ENCODE results near the gene LRRC8D. TPM values are rescaled to one million over a fixed set of nuclear protein-coding genes. Genes with fewer than 3 reads are reported as not detected.

LRRC8D gene
- total and polyA plus RNA-seq, 9 of the 15 experiments (the other 6 are each of a cell fraction or from before 2014, with no cell fraction given): 3.4 to 53.9 (median 15.9) TPM

GRCh38 chr1:89896105-89896942 is 75.5 kb downstream of the LRRC8D start (continued):
- peak; percentile 85 for TF ChIP-seq KLF16 (IDR thresholded peaks at IDR 0.05)
- no peak for TF ChIP-seq SMC3 (conservative IDR thresholded peaks at IDR 0.05; ENCODE audit: insufficient read depth, low read depth, low read length)
- 0 out of 2 replicates have a peak, but pooled peaks have one; percentile 44 for TF ChIP-seq CBFB (CRISPR knock-in tag; IDR thresholded peaks at IDR 0.05)
- TF ChIP-seq KDM2B (CRISPR knock-in tag; IDR thresholded peaks at IDR 0.05): no peak
- TF ChIP-seq KAT2B (IDR thresholded peaks at IDR 0.05; ENCODE audit: low read depth, low read length): no peak
- no peak for TF ChIP-seq PURB (CRISPR knock-in tag; IDR thresholded peaks at IDR 0.05; ENCODE audit: low read depth)
- TF ChIP-seq ARID1B (IDR thresholded peaks at IDR 0.05): peak; percentile 98
- TF ChIP-seq, protein P1, sequence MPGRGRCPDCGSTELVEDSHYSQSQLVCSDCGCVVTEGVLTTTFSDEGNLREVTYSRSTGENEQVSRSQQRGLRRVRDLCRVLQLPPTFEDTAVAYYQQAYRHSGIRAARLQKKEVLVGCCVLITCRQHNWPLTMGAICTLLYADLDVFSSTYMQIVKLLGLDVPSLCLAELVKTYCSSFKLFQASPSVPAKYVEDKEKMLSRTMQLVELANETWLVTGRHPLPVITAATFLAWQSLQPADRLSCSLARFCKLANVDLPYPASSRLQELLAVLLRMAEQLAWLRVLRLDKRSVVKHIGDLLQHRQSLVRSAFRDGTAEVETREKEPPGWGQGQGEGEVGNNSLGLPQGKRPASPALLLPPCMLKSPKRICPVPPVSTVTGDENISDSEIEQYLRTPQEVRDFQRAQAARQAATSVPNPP (IDR thresholded peaks at IDR 0.05; ENCODE audit: borderline replicate concordance, insufficient read depth, insufficient read length): no peak
- TF ChIP-seq ZNF764 (CRISPR knock-in tag; IDR thresholded peaks at IDR 0.05; ENCODE audit: low read depth): no peak
- TF ChIP-seq, protein P2, sequence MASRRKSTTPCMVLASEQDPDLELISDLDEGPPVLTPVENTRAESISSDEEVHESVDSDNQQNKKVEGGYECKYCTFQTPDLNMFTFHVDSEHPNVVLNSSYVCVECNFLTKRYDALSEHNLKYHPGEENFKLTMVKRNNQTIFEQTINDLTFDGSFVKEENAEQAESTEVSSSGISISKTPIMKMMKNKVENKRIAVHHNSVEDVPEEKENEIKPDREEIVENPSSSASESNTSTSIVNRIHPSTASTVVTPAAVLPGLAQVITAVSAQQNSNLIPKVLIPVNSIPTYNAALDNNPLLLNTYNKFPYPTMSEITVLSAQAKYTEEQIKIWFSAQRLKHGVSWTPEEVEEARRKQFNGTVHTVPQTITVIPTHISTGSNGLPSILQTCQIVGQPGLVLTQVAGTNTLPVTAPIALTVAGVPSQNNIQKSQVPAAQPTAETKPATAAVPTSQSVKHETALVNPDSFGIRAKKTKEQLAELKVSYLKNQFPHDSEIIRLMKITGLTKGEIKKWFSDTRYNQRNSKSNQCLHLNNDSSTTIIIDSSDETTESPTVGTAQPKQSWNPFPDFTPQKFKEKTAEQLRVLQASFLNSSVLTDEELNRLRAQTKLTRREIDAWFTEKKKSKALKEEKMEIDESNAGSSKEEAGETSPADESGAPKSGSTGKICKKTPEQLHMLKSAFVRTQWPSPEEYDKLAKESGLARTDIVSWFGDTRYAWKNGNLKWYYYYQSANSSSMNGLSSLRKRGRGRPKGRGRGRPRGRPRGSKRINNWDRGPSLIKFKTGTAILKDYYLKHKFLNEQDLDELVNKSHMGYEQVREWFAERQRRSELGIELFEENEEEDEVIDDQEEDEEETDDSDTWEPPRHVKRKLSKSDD (conservative IDR thresholded peaks at IDR 0.05; ENCODE audit: low read length): no peak
- TF ChIP-seq U2AF2 (optimal IDR thresholded peaks at IDR 0.05; ENCODE audit: low read depth, low read length): no peak
- TF ChIP-seq SNIP1 (IDR thresholded peaks at IDR 0.05; ENCODE audit: low read depth): no peak
- no peak for TF ChIP-seq KLF1 (tag; IDR thresholded peaks at IDR 0.05)
- no peak for TF ChIP-seq GABPB2 (CRISPR knock-in tag; conservative IDR thresholded peaks at IDR 0.05)
- TF ChIP-seq CEBPG (CRISPR knock-in tag; IDR thresholded peaks at IDR 0.05): peak; percentile 42; the same call in 1 of the 2 replicates
- no peak for TF ChIP-seq CEBPG (tag; conservative IDR thresholded peaks at IDR 0.05 in 1 of 2, IDR thresholded peaks at IDR 0.05 in 1 of 2)
- no peak for TF ChIP-seq HOXB6 (CRISPR knock-in tag; IDR thresholded peaks at IDR 0.05; ENCODE audit: borderline replicate concordance)
- no peak for TF ChIP-seq ATF1 (CRISPR knock-in tag; IDR thresholded peaks at IDR 0.05)
- peak; percentile 94 for TF ChIP-seq ATF1 (tag; IDR thresholded peaks at IDR 0.05)
- no peak for TF ChIP-seq ESRRB (CRISPR knock-in tag; IDR thresholded peaks at IDR 0.05; ENCODE audit: borderline replicate concordance)
- TF ChIP-seq, protein P3, sequence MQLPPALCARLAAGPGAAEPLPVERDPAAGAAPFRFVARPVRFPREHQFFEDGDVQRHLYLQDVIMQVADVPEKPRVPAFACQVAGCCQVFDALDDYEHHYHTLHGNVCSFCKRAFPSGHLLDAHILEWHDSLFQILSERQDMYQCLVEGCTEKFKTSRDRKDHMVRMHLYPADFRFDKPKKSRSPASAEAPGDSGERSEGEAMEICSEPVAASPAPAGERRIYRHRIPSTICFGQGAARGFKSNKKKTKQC (CRISPR knock-in tag; IDR thresholded peaks at IDR 0.05): no peak
- no peak for TF ChIP-seq ZNF212 (CRISPR knock-in tag; IDR thresholded peaks at IDR 0.05)
- TF ChIP-seq ZNF23 (CRISPR knock-in tag; IDR thresholded peaks at IDR 0.05): no peak
- TF ChIP-seq NR3C1 (CRISPR knock-in tag; IDR thresholded peaks at IDR 0.05): no peak
